Naive thymus-derived CD4-positive, alpha-beta T cell (primary cell): ENCODE results near the gene ANKLE1. TPM values are rescaled to one million over a fixed set of nuclear protein-coding genes. Genes with fewer than 3 reads are reported as not detected.

Source experiments
- ATAC-seq: fragments of 150-1000 bp; cut with Tn5 transposase; 2 replicates; pipeline ENCODE4 v1.10.0; 2021; ENCODE audit warnings: mild to moderate bottlenecking, moderate library complexity
- CTCF ChIA-PET: fragments of 350-600 bp; sonication (Branson Sonifier 250); formaldehyde crosslinking; loops from one replicate; lab custom pipeline; 2021; ENCODE audit warnings: antibody characterized with exemption; lab: Charles Lee
- POLR2A ChIA-PET: fragments of 350-600 bp; sonication (Branson Sonifier 250); formaldehyde crosslinking; loops from one replicate; lab custom pipeline; 2021; ENCODE audit warnings: antibody characterized with exemption, inconsistent platforms; lab: Charles Lee
- DNase-seq, 9 donors: peaks; one replicate each; pipeline versions ENCODE4 v3.0.0 to v3.0.0-alpha.2; 2020 to 2022; ENCODE audit warnings: mixed read lengths in 1 of 9
- H3K27ac ChIP-seq: one replicate; pipeline ENCODE4 v1.7.0; 2013; ENCODE audit warnings: mild to moderate bottlenecking, low read depth, low read length, moderate library complexity
- H3K27me3 ChIP-seq, 2 donors: one replicate each; pipeline ENCODE4 v1.7.0; 2013; ENCODE audit warnings: low read length in 2 of 2, mild to moderate bottlenecking in 2 of 2, moderate library complexity in 2 of 2; ENCODE audit not compliant: control insufficient read depth in 2 of 2, insufficient read depth in 2 of 2
- H3K36me3 ChIP-seq, 3 experiments: 1 replicate in 2 of 3; 2 replicates in 1 of 3; pipeline ENCODE4 v1.7.0; 2013; ENCODE audit warnings: low read length in 3 of 3, mild to moderate bottlenecking in 3 of 3, moderate library complexity in 1 of 3; ENCODE audit not compliant: insufficient read depth in 3 of 3, control insufficient read depth in 2 of 3
- H3K4me1 ChIP-seq, 2 donors: one replicate each; pipeline ENCODE4 v1.7.0; 2013; ENCODE audit warnings: low read length in 2 of 2, mild to moderate bottlenecking in 2 of 2, moderate library complexity in 1 of 2; ENCODE audit not compliant: control insufficient read depth in 2 of 2, insufficient read depth in 2 of 2
- H3K4me3 ChIP-seq: 2 replicates; pipeline ENCODE4 v1.7.0; 2013; ENCODE audit warnings: mild to moderate bottlenecking, low read length
- H3K9me3 ChIP-seq, 3 experiments: 1 replicate in 2 of 3; 2 replicates in 1 of 3; pipeline ENCODE4 v1.7.0; 2013; ENCODE audit warnings: low read length in 3 of 3; ENCODE audit not compliant: control insufficient read depth in 2 of 3
- H3K27ac Mint-ChIP-seq, 9 donors: one replicate each; pipeline ENCODE4 v1.8.0; 2020 to 2022; ENCODE audit warnings: mixed read lengths in 9 of 9, mild to moderate bottlenecking in 8 of 9, moderate library complexity in 5 of 9, inconsistent platforms in 2 of 9
- H3K27me3 Mint-ChIP-seq, 5 donors: one replicate each; pipeline ENCODE4 v1.8.0; 2021 to 2022; ENCODE audit warnings: mixed read lengths in 5 of 5, mild to moderate bottlenecking in 1 of 5
- H3K36me3 Mint-ChIP-seq, 5 donors: one replicate each; pipeline ENCODE4 v1.8.0; 2020 to 2022; ENCODE audit warnings: mixed read lengths in 5 of 5, mild to moderate bottlenecking in 3 of 5, inconsistent platforms in 1 of 5
- H3K4me1 Mint-ChIP-seq, 7 donors: one replicate each; pipeline ENCODE4 v1.8.0; 2020 to 2022; ENCODE audit warnings: mixed read lengths in 7 of 7, mild to moderate bottlenecking in 3 of 7, inconsistent platforms in 1 of 7
- H3K4me3 Mint-ChIP-seq, 10 donors: one replicate each; pipeline ENCODE4 v1.8.0; 2020 to 2022; ENCODE audit warnings: mild to moderate bottlenecking in 10 of 10, mixed read lengths in 10 of 10, moderate library complexity in 6 of 10, inconsistent platforms in 2 of 10
- H3K9me3 Mint-ChIP-seq, 11 donors: one replicate each; pipeline ENCODE4 v1.8.0; 2020 to 2022; ENCODE audit warnings: mixed read lengths in 11 of 11, mild to moderate bottlenecking in 4 of 11, inconsistent platforms in 1 of 11, moderate library complexity in 1 of 11
- intact Hi-C, 2 donors: fragments of 100-400 bp; cut with micrococcal nuclease; formaldehyde crosslinking; loops; one replicate each; pipeline ENCODE4 v1.15.1; 2023
- polyA plus RNA-seq, 2 donors: library from polyadenylated mRNA; unstranded; fragments of 300-500 nt; fragmentation: Illumina TruSeq; gene quantifications; one replicate each; pipeline ENCODE4 v1.2.3, GENCODE V29; 2021
- total RNA-seq, 6 experiments: library from RNA in 5 of 6; stranded (reverse) in 5 of 6; gene quantifications; 1 replicate in 5 of 6; 2 replicates in 1 of 6; pipeline ENCODE4 v1.2.3 and lab custom pipeline; 2021 to 2026

Gene ANKLE1
- total and polyA plus RNA-seq, 7 experiments from 2014 or later: 0.29 to 5.5 (median 3.2) TPM; not detected in 1

DNA sequence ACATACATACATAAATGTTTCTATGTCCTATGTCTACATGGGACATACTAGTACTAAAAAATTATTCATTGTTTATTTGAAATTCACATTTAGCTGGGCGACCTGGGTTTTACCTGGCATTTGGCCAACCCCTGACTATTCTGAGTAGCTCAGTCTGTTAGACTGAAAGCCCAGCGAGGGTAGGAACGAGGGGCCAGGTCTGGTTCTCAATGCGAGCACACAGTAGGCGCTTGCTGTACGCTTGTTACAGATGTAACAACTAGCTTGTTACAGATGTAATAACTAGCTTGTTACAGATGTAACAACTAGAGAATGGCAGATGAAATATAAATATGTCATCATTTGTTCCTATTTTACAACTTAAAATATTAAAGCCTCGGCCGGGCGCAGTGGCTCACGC is 53.9 kb downstream of the ANKLE1 start:
- Mint-ChIP-seq H3K36me3 (peaks cover 0 to 14% (median 0%) of the 10 kb centered on the region in 5 donors), H3K4me3 (peak overlapping the region in 9 of 10 donors; percentile 50 to 97 (median 90)), H3K27ac (peak overlapping the region in 2 of 9 donors; percentile 86 to 94), H3K9me3 (peaks cover 0 to 3% (median 0%) of the 10 kb centered on the region in 11 donors), H3K27me3 (peaks cover 0 to 3% (median 0%) of the 10 kb centered on the region in 5 donors), H3K4me1 (peaks cover 21 to 59% (median 27%) of the 10 kb centered on the region in 7 donors)
- H3K27me3 ChIP-seq: no peaks in the 10 kb centered on the region
- no peak for DNase-seq
- CTCF ChIA-PET: interaction anchor here (0.9 to 1.8 kb wide), 6 partner anchors 26 to 84 kb away, joined by 3 to 6 read pairs (median 5); partner anchors contain the start of genes DDA1, MRPL34 and MVB12A
- H3K27ac ChIP-seq: no peak overlapping the region
- peaks cover 16 to 22% of the 10 kb centered on the region in 2 donors for H3K4me1 ChIP-seq
- H3K4me3 ChIP-seq: no peak overlapping the region
- intact Hi-C loops: loop anchor here (2.0 to 5.0 kb wide), 2 partner anchors 72 to 219 kb away; partner anchors contain the start of genes BST2 (in 1 of the 2) and COLGALT1 (in 1 of the 2)
- no peak for ATAC-seq
- no peaks in the 10 kb centered on the region for H3K36me3 ChIP-seq
- POLR2A ChIA-PET: interaction anchor here (0.5 to 6.3 kb wide), 8 partner anchors 28 to 871 kb away, joined by 3 to 56 read pairs (median 4); partner anchors contain the start of genes ABHD8, DDA1, IL12RB1 and MRPL34
- H3K9me3 ChIP-seq: no peaks in the 10 kb centered on the region

Other genes starting within 250 kb of the ANKLE1 start
- 10 to 100 TPM; 16.7 to 31.5 (median 19.3) TPM for gene HAUS8, start 206.4 kb upstream of the ANKLE1 start, total RNA-seq
- 10 to 100 TPM in 1 of 2 donors, 1 to 10 TPM in 1; 9.4 to 11.5 TPM for gene HAUS8, start 206.4 kb upstream of the ANKLE1 start, polyA plus RNA-seq
- gene MYO9B, start 206.1 kb upstream of the ANKLE1 start, total RNA-seq: 100 to 1,000 TPM; 154 to 297 (median 205) TPM
- gene MYO9B, start 206.1 kb upstream of the ANKLE1 start, polyA plus RNA-seq: 10 to 100 TPM in 1 of 2 donors, 1 to 10 TPM in 1; 5.6 to 26.2 TPM
- 10 to 100 TPM; 24.7 to 51.1 (median 30.5) TPM for gene USE1, start 66.5 kb upstream of the ANKLE1 start, total RNA-seq
- gene USE1, start 66.5 kb upstream of the ANKLE1 start, polyA plus RNA-seq: 10 to 100 TPM; 63.1 to 68.3 TPM
- 10 to 100 TPM; 21.8 to 32.8 (median 29.8) TPM for gene OCEL1, start 55.7 kb upstream of the ANKLE1 start, total RNA-seq
- 10 to 100 TPM; 37.7 to 41.1 TPM for gene OCEL1, start 55.7 kb upstream of the ANKLE1 start, polyA plus RNA-seq
- gene NR2F6, start 36.0 kb upstream of the ANKLE1 start, total RNA-seq: 1 to 10 TPM; 2.2 to 7.8 (median 7.0) TPM
- 1 to 10 TPM; 1.4 to 1.8 TPM for gene NR2F6, start 36.0 kb upstream of the ANKLE1 start, polyA plus RNA-seq
- gene USHBP1, start 17.2 kb upstream of the ANKLE1 start, total RNA-seq: 1 to 10 TPM in 1 of 5 experiments, under 1 TPM in 4; 0.22 to 1.2 (median 0.36) TPM
- under 1 TPM in 1 of 2 donors, not detected in 1; 0.61 TPM for gene USHBP1, start 17.2 kb upstream of the ANKLE1 start, polyA plus RNA-seq
- gene BABAM1, start 14.5 kb upstream of the ANKLE1 start, total RNA-seq: 100 to 1,000 TPM in 2 of 5 experiments, 10 to 100 TPM in 3; 72.4 to 111 (median 95.6) TPM
- 100 to 1,000 TPM in 1 of 2 donors, 10 to 100 TPM in 1; 94.9 to 110 TPM for gene BABAM1, start 14.5 kb upstream of the ANKLE1 start, polyA plus RNA-seq
- gene ABHD8, start 21.5 kb downstream of the ANKLE1 start, total RNA-seq: 10 to 100 TPM in 2 of 5 experiments, 1 to 10 TPM in 3; 7.0 to 12.3 (median 9.5) TPM
- 10 to 100 TPM in 1 of 2 donors, 1 to 10 TPM in 1; 7.5 to 12.4 TPM for gene ABHD8, start 21.5 kb downstream of the ANKLE1 start, polyA plus RNA-seq
- 10 to 100 TPM; 37.0 to 76.0 (median 73.3) TPM for gene MRPL34, start 24.0 kb downstream of the ANKLE1 start, total RNA-seq
- 100 to 1,000 TPM; 203 to 217 TPM for gene MRPL34, start 24.0 kb downstream of the ANKLE1 start, polyA plus RNA-seq
- 10 to 100 TPM; 31.6 to 41.9 (median 39.5) TPM for gene DDA1, start 27.7 kb downstream of the ANKLE1 start, total RNA-seq
- gene DDA1, start 27.7 kb downstream of the ANKLE1 start, polyA plus RNA-seq: 10 to 100 TPM; 19.7 to 30.9 TPM
- 10 to 100 TPM; 12.9 to 22.3 (median 16.9) TPM for gene ANO8, start 53.0 kb downstream of the ANKLE1 start, total RNA-seq
- gene ANO8, start 53.0 kb downstream of the ANKLE1 start, polyA plus RNA-seq: under 1 TPM; 0.26 to 0.30 TPM
- 10 to 100 TPM; 29.6 to 59.8 (median 40.4) TPM for gene GTPBP3, start 55.7 kb downstream of the ANKLE1 start, total RNA-seq
- 10 to 100 TPM in 1 of 2 donors, 1 to 10 TPM in 1; 5.1 to 15.9 TPM for gene GTPBP3, start 55.7 kb downstream of the ANKLE1 start, polyA plus RNA-seq
- under 1 TPM in 3 of 5 experiments, not detected in 2; 0.24 to 0.43 (median 0.42) TPM for gene PLVAP, start 95.4 kb downstream of the ANKLE1 start, total RNA-seq
- not detected for gene PLVAP, start 95.4 kb downstream of the ANKLE1 start, polyA plus RNA-seq
- 1 to 10 TPM in 4 of 5 experiments, under 1 TPM in 1; 0.47 to 4.8 (median 2.3) TPM for gene CCDC194, start 112.3 kb downstream of the ANKLE1 start, total RNA-seq
- gene CCDC194, start 112.3 kb downstream of the ANKLE1 start, polyA plus RNA-seq: not detected
- 100 to 1,000 TPM in 1 of 5 experiments, 10 to 100 TPM in 4; 29.9 to 221 (median 57.1) TPM for gene BST2, start 123.7 kb downstream of the ANKLE1 start, total RNA-seq
- 100 to 1,000 TPM; 105 to 115 TPM for gene BST2, start 123.7 kb downstream of the ANKLE1 start, polyA plus RNA-seq
- gene MVB12A, start 138.1 kb downstream of the ANKLE1 start, total RNA-seq: 10 to 100 TPM; 19.5 to 45.1 (median 33.3) TPM
- 10 to 100 TPM; 26.8 to 31.3 TPM for gene MVB12A, start 138.1 kb downstream of the ANKLE1 start, polyA plus RNA-seq
- gene TMEM221, start 166.8 kb downstream of the ANKLE1 start, total RNA-seq: not detected
- not detected for gene TMEM221, start 166.8 kb downstream of the ANKLE1 start, polyA plus RNA-seq
- gene NXNL1, start 179.0 kb downstream of the ANKLE1 start, total RNA-seq: not detected
- not detected for gene NXNL1, start 179.0 kb downstream of the ANKLE1 start, polyA plus RNA-seq
- 10 to 100 TPM in 4 of 5 experiments, 1 to 10 TPM in 1; 3.1 to 15.1 (median 11.0) TPM for gene SLC27A1, start 188.6 kb downstream of the ANKLE1 start, total RNA-seq
- gene SLC27A1, start 188.6 kb downstream of the ANKLE1 start, polyA plus RNA-seq: 1 to 10 TPM; 5.0 to 8.2 TPM
- 10 to 100 TPM; 53.3 to 83.3 (median 74.1) TPM for gene PGLS, start 229.7 kb downstream of the ANKLE1 start, total RNA-seq
- 10 to 100 TPM; 67.0 to 77.1 TPM for gene PGLS, start 229.7 kb downstream of the ANKLE1 start, polyA plus RNA-seq